ENCODE measurements around the gene ARPC2.

The ARPC2 gene

DNA sequence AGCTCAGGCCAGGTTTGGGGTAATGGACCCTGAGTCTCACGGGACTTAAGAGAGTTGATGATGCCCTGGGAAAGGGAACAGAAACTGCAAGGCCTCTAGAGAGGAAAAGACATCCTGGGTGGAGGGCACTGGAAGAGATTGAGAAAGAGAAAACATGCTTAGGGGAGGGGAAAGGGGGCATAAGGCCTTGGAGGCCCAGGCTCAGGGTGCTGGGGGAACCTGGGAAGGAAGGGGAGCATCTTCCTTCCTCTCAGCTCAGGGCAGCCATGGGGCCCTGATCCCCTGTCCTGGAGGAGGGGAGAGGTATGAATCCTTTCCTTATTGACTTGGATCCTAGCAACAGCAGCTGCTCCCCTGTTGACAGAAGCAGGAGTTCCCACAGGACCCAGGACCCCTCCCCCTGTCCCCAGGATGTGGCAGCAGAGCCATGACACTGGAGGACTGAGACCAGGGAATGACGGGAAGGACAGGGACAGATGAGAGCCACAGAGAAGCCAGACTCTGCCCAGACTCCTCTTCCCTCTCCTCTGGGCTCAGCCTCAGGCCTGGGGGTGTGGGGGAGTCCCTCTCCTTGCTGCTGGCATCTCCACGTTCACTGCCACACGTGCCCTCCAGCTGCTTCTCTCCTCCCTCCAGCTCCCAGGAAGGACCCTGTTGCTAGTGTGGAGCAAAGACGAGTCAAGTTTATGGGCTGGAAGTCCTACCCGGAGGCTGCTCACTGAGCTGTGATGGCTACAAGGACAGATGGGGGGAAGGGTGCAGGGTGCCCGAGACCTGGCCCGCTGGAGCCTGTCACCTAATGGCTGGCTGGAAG, 44.6 kb downstream of the ARPC2 start:
- TF ChIP-seq, protein P1, sequence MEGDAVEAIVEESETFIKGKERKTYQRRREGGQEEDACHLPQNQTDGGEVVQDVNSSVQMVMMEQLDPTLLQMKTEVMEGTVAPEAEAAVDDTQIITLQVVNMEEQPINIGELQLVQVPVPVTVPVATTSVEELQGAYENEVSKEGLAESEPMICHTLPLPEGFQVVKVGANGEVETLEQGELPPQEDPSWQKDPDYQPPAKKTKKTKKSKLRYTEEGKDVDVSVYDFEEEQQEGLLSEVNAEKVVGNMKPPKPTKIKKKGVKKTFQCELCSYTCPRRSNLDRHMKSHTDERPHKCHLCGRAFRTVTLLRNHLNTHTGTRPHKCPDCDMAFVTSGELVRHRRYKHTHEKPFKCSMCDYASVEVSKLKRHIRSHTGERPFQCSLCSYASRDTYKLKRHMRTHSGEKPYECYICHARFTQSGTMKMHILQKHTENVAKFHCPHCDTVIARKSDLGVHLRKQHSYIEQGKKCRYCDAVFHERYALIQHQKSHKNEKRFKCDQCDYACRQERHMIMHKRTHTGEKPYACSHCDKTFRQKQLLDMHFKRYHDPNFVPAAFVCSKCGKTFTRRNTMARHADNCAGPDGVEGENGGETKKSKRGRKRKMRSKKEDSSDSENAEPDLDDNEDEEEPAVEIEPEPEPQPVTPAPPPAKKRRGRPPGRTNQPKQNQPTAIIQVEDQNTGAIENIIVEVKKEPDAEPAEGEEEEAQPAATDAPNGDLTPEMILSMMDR (IDR thresholded peaks at IDR 0.05; ENCODE audit: control insufficient read depth, insufficient read depth, low read depth, low read length, missing control alignments): no peak
- DNase-seq (ENCODE audit: low read depth): no peak
- H3K4me3 ChIP-seq (ENCODE audit: control insufficient read depth, low read depth, low read length): no peak overlapping the region

DNA sequence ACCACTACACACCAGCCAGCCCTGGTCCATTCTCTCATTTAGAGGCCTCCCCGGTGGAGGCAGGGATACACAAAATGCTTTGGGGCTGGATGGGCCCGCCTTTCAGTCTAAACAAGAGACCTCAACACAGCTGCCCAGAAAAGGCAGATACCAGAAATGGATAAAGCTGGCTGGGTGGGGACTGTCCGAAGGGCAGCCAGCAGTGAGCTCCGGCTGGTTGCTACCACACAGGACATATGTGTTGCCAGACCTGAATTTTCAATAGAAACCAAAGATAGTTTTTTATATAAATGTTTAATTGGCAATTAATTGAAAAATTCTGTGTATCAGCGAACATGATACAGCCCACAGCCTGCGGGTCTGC, 45.2 kb downstream of the ARPC2 start:
- TF ChIP-seq, protein P1 (IDR thresholded peaks at IDR 0.05; ENCODE audit: control insufficient read depth, insufficient read depth, low read depth, low read length, missing control alignments): no peak
- DNase-seq (ENCODE audit: low read depth): no peak
- H3K4me3 ChIP-seq (ENCODE audit: control insufficient read depth, low read depth, low read length): no peak overlapping the region

DNA sequence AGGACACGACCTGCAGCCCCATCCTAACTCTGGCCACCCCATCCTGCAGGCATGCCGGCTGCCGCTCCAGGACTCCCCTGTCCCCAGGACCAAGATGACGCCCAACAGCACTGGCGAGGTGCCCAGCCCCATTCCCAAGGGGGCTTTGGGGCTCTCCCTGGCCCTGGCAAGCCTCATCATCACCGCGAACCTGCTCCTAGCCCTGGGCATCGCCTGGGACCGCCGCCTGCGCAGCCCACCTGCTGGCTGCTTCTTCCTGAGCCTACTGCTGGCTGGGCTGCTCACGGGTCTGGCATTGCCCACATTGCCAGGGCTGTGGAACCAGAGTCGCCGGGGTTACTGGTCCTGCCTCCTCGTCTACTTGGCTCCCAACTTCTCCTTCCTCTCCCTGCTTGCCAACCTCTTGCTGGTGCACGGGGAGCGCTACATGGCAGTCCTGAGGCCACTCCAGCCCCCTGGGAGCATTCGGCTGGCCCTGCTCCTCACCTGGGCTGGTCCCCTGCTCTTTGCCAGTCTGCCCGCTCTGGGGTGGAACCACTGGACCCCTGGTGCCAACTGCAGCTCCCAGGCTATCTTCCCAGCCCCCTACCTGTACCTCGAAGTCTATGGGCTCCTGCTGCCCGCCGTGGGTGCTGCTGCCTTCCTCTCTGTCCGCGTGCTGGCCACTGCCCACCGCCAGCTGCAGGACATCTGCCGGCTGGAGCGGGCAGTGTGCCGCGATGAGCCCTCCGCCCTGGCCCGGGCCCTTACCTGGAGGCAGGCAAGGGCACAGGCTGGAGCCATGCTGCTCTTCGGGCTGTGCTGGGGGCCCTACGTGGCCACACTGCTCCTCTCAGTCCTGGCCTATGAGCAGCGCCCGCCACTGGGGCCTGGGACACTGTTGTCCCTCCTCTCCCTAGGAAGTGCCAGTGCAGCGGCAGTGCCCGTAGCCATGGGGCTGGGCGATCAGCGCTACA, 45.9 kb downstream of the ARPC2 start:
- DNase-seq (ENCODE audit: low read depth): no peak
- TF ChIP-seq, protein P1 (IDR thresholded peaks at IDR 0.05; ENCODE audit: control insufficient read depth, insufficient read depth, low read depth, low read length, missing control alignments): no peak
- H3K4me3 ChIP-seq (ENCODE audit: control insufficient read depth, low read depth, low read length): no peak overlapping the region

DNA sequence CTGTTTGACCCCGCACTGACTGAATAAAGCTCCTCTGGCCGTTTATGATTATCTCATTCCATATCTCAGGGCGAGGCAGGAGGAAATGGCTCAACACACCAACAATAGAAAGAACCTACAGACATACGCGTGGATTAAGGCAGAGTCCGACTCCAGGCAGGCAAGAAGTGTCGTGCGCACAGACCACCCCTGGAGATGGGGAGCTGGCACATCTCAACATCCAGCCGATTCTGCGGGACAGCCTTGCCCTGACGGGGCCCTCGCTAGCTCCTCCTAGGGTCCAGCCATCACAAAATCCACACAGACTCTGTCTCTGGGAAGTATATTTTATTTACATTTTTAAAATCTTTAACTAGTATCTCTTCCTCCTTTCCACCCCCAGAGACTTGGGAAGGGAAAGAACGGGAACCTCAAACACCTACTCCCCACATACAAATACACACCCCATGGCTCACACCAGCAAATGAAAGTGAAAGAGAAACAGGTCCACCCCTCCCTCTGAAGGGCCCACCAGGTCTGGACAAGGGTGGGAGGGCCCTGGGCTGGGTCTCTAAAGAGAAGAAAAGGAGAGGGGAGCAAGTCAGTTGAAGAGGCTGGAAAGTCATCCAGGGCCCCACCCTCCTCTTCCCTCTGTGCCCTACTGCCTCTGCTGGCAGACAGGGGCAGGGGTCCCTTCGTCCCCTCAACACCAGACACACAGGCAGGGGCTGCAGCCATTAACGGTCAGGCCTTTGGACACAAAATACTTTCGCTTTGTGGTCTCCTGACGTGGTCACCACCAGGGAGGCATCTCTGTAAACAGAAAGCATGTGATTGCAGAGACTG, 47.0 kb downstream of the ARPC2 start:
- H3K4me3 ChIP-seq (ENCODE audit: control insufficient read depth, low read depth, low read length): no peak overlapping the region
- TF ChIP-seq, protein P1 (IDR thresholded peaks at IDR 0.05; ENCODE audit: control insufficient read depth, insufficient read depth, low read depth, low read length, missing control alignments): no peak
- DNase-seq (ENCODE audit: low read depth): no peak

DNA sequence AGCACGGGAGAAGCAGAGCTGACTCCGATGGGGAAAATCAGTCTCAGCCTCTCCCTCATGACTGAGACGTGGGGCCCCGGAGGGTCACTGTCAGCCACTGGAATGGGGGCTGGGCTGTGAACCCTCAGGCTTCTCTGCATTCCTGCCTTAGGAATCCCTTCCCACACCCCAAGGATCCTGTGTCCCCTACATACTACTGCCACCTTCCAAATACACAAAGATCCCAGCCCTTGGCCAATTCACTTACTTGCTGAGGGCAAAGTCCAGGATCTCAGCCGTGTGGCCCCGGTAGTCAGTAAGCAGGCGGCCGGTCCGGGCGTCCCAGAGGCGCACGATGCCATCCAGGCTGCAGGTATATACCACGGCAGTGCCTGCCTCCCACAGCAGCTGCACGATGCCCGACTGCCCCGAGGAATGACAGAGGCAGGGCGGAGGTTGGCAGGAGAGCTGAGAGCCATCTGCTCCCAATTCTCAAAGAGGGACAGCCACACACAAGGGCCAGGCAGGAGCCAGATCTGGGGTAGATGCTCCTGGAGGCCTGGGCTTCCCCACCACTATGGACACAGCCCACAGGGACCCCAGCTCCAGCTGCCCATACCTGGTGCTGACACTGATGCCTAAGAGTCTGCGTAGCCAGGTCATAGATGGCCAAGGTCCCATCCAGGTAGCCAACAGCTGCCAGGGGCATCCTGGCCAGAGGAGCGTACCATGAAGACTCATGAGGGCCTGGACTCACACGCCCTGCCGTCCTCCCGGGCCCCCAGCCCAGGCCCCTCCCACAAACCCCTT, 48.0 kb downstream of the ARPC2 start:
- TF ChIP-seq, protein P1 (IDR thresholded peaks at IDR 0.05; ENCODE audit: control insufficient read depth, insufficient read depth, low read depth, low read length, missing control alignments): no peak
- no peak overlapping the region for H3K4me3 ChIP-seq (ENCODE audit: control insufficient read depth, low read depth, low read length)
- no peak for DNase-seq (ENCODE audit: low read depth)

Data from AG09309 (cell line).